Stimulated activated CD8-positive, alpha-beta memory T cell treated with anti-CD3 and anti-CD28 coated beads, Interleukin-15, amount 100 ng/mL, for 1 hour (primary cell): ENCODE results near the gene NUP50.

Experiments used
- DNase-seq: peaks from one replicate; pipeline ENCODE4 v3.0.0-alpha.2; 2020; ENCODE audit warnings: low read depth

The NUP50 gene

GRCh38 chr22:45210577-45210976, 46.9 kb downstream of the NUP50 start:
- no peak for DNase-seq

GRCh38 chr22:45210991-45211390, 47.3 kb downstream of the NUP50 start:
- no peak for DNase-seq

- no peak for DNase-seq
Observed at GRCh38 chr22:45211435-45211834, 47.7 kb downstream of the NUP50 start.

GRCh38 chr22:45211848-45212247, 48.1 kb downstream of the NUP50 start:
- no peak for DNase-seq

GRCh38 chr22:45212306-45212709, 48.6 kb downstream of the NUP50 start:
- DNase-seq, result no peak

- no peak for DNase-seq
Observed at GRCh38 chr22:45212992-45213751, 49.4 kb downstream of the NUP50 start.

- DNase-seq, result no peak
Observed at GRCh38 chr22:45216133-45217003, 52.6 kb downstream of the NUP50 start.

- DNase-seq, result no peak
Observed at GRCh38 chr22:45217345-45217744, 53.6 kb downstream of the NUP50 start.

- DNase-seq, result no peak
Observed at GRCh38 chr22:45217806-45218205, 54.1 kb downstream of the NUP50 start.

GRCh38 chr22:45218976-45219375, 55.3 kb downstream of the NUP50 start:
- no peak for DNase-seq

GRCh38 chr22:45221201-45221600, 57.5 kb downstream of the NUP50 start:
- no peak for DNase-seq

GRCh38 chr22:45223304-45224117, 59.8 kb downstream of the NUP50 start:
- DNase-seq, result no peak

GRCh38 chr22:45224331-45224730, 60.6 kb downstream of the NUP50 start:
- DNase-seq, result no peak

GRCh38 chr22:45224988-45225731, 61.4 kb downstream of the NUP50 start:
- no peak for DNase-seq

- DNase-seq, result no peak
Observed at GRCh38 chr22:45225732-45226502, 62.2 kb downstream of the NUP50 start.

GRCh38 chr22:45226503-45227186, 62.9 kb downstream of the NUP50 start:
- DNase-seq, result no peak

GRCh38 chr22:45227645-45228400, 64.1 kb downstream of the NUP50 start:
- DNase-seq, result no peak

- DNase-seq, result no peak
Observed at GRCh38 chr22:45228401-45228754, 64.7 kb downstream of the NUP50 start.

- DNase-seq, result no peak
Observed at GRCh38 chr22:45229181-45229580, 65.5 kb downstream of the NUP50 start.
